HepG2 (cell line): ENCODE measurements around the gene AZU1. TPM values are rescaled to one million over a fixed set of nuclear protein-coding genes. Genes with fewer than 3 reads are reported as not detected.

Source experiments
- ATAC-seq: fragments of 200-7000 bp; cut with Tn5 transposase; 3 replicates; pipeline ENCODE4 v1.9.1; 2020; ENCODE audit warnings: mild to moderate bottlenecking, moderate library complexity
- BruUV-seq: library from RNA; stranded (reverse); fragments of 400-500 nt; replicated peaks from 2 replicates; lab custom pipeline; 2021; lab: Mats Ljungman, UMichigan
- CTCF ChIA-PET: fragments of 300-600 bp; formaldehyde crosslinking; extraction: SDS; loops from one replicate; lab custom pipeline; 2021; ENCODE audit warnings: low total read pairs, inconsistent platforms, low intra/inter-chr PET ratio; lab: Yijun Ruan, JAX
- POLR2A ChIA-PET: fragments of 350-600 bp; sonication (Branson Sonifier 250); formaldehyde crosslinking; loops from one replicate; lab custom pipeline; 2020; ENCODE audit warnings: antibody characterized with exemption, inconsistent platforms; lab: Yijun Ruan, JAX
- DNase-seq: peaks from one replicate; pipeline ENCODE4 v3.0.0-alpha.2; 2015; ENCODE audit warnings: low spot score
- FAIRE-seq: peaks from 3 replicates; lab custom pipeline; 2011; peaks lifted over from hg19 to GRCh38; lab: Jason Lieb, UNC
- H2AFZ ChIP-seq: one replicate; pipeline ENCODE4 v1.6.1; 2011; ENCODE audit warnings: low read length, inconsistent platforms
- H3K27ac ChIP-seq: fragments of 300-600 bp; 3 replicates; pipeline ENCODE4 v1.8.0; 2011; ENCODE audit warnings: mixed run types, mild to moderate bottlenecking, mixed read lengths, low read length, inconsistent platforms; ENCODE audit not compliant: insufficient read depth; ENCODE audit errors: extremely low read length
- H3K27me3 ChIP-seq, 2 experiments: fragments of 200-600 bp in 1 of 2; 2 replicates in 1 of 2; 3 replicates in 1 of 2; pipeline versions ENCODE4 v1.6.0 to v1.8.0; 2011; ENCODE audit warnings: low read length in 2 of 2, mild to moderate bottlenecking in 2 of 2, moderate library complexity in 2 of 2, inconsistent platforms in 1 of 2; ENCODE audit not compliant: insufficient read depth in 2 of 2, control insufficient read depth in 1 of 2
- H3K36me3 ChIP-seq, 2 experiments: fragments of 200-600 bp in 1 of 2; replicated peaks in 1 of 2; 2 replicates in 1 of 2; 3 replicates in 1 of 2; pipeline versions ENCODE4 v1.5.1 to v1.8.0; 2011; ENCODE audit warnings: low read length in 2 of 2, inconsistent platforms in 1 of 2; ENCODE audit not compliant: insufficient read depth in 2 of 2, control insufficient read depth in 1 of 2
- H3K4me1 ChIP-seq: 2 replicates; pipeline ENCODE4 v1.5.1; 2012; ENCODE audit warnings: low read length, inconsistent platforms; ENCODE audit not compliant: insufficient read depth
- H3K4me2 ChIP-seq: 2 replicates; pipeline ENCODE4 v1.6.0; 2011; ENCODE audit warnings: low read depth, low read length, inconsistent platforms
- H3K4me3 ChIP-seq, 3 experiments: fragments of 200-600 bp in 1 of 3; sonication (generic), shearing (Covaris generic) in 1 of 3; replicated peaks in 1 of 3; 2 replicates each; pipeline ENCODE4 v1.5.1; 2011 to 2016; ENCODE audit warnings: low read length in 3 of 3, inconsistent platforms in 2 of 3, low read depth in 2 of 3, mild to moderate bottlenecking in 2 of 3, control low read depth in 1 of 3, mixed read lengths in 1 of 3; ENCODE audit not compliant: insufficient read depth in 1 of 3
- H3K79me2 ChIP-seq: one replicate; pipeline ENCODE4 v1.6.1; 2011; ENCODE audit warnings: low read length, inconsistent platforms; ENCODE audit not compliant: insufficient read depth
- H3K9ac ChIP-seq: 2 replicates; pipeline ENCODE4 v1.6.0; 2011; ENCODE audit warnings: mild to moderate bottlenecking, low read depth, low read length, inconsistent platforms; ENCODE audit not compliant: insufficient read depth
- H3K9me3 ChIP-seq: 2 replicates; pipeline ENCODE4 v1.5.1; 2012; ENCODE audit warnings: mild to moderate bottlenecking, low read length
- H4K20me1 ChIP-seq: 2 replicates; pipeline ENCODE4 v1.6.0; 2011; ENCODE audit warnings: inconsistent platforms, mild to moderate bottlenecking, low read length, moderate library complexity; ENCODE audit not compliant: insufficient read depth
- AGO2 ChIP-seq: fragments of 200-400 bp; formaldehyde crosslinking; optimal IDR thresholded peaks from 2 replicates; pipeline ENCODE3; 2017; ENCODE audit warnings: mild to moderate bottlenecking, low read depth, low read length, moderate library complexity
- CEBPB ChIP-seq: IDR thresholded peaks from 2 replicates; pipeline ENCODE4 v1.6.1; 2011; ENCODE audit warnings: low read depth, low read length, improper control_type of control experiment, borderline replicate concordance
- FOXK1 ChIP-seq: sonication (generic); formaldehyde crosslinking; IDR thresholded peaks from 2 replicates; pipeline ENCODE4 v1.4.0; 2020; ENCODE audit warnings: low read depth, missing genetic modification reagents, borderline replicate concordance
- FOXM1 ChIP-seq: sonication (generic); formaldehyde crosslinking; IDR thresholded peaks from 2 replicates; pipeline ENCODE4 v1.5.0; 2020; ENCODE audit warnings: missing genetic modification reagents
- HNRNPL ChIP-seq: fragments of 200-400 bp; formaldehyde crosslinking; IDR thresholded peaks from 2 replicates; pipeline ENCODE4 v1.6.1; 2017; ENCODE audit warnings: mild to moderate bottlenecking, low read depth, low read length
- RAD51 ChIP-seq: fragments of 450-650 bp; IDR thresholded peaks from 2 replicates; pipeline ENCODE4 v1.6.1; 2016; ENCODE audit warnings: borderline replicate concordance
- RBFOX2 ChIP-seq: fragments of 200-400 bp; formaldehyde crosslinking; IDR thresholded peaks from 2 replicates; pipeline ENCODE4 v1.6.1; 2017; ENCODE audit warnings: low read depth, mild to moderate bottlenecking, low read length
- RFX5 ChIP-seq: IDR thresholded peaks from 2 replicates; pipeline ENCODE4 v1.6.1; 2011; ENCODE audit warnings: low read depth, low read length, improper control_type of control experiment
- SMAD3 ChIP-seq: sonication (generic); formaldehyde crosslinking; IDR thresholded peaks from 2 replicates; pipeline ENCODE4 v1.4.0; 2020; ENCODE audit warnings: missing genetic modification reagents
- TEAD3 ChIP-seq: optimal IDR thresholded peaks from 2 replicates; pipeline ENCODE3; 2016; ENCODE audit warnings: borderline replicate concordance
- ZIK1 ChIP-seq: sonication (generic); formaldehyde crosslinking; IDR thresholded peaks from 2 replicates; pipeline ENCODE4 v1.5.0; 2020; ENCODE audit warnings: mild to moderate bottlenecking, low read depth, missing genetic modification reagents, borderline replicate concordance
- ZNF569 ChIP-seq: sonication (generic); formaldehyde crosslinking; IDR thresholded peaks from 2 replicates; pipeline ENCODE4 v1.5.0; 2020; ENCODE audit warnings: mild to moderate bottlenecking, missing genetic modification reagents, moderate library complexity, borderline replicate concordance
- ZNF605 ChIP-seq: sonication (generic); formaldehyde crosslinking; IDR thresholded peaks from 2 replicates; pipeline ENCODE4 v1.8.0; 2022; ENCODE audit warnings: mild to moderate bottlenecking, missing genetic modification reagents
- WGBS: methylation state at CpG from one replicate; pipeline ENCODE4 v1.1.6; 2017; ENCODE audit warnings: low lambda C conversion rate; 5-methylcytosine and 5-hydroxymethylcytosine counted together
- in situ Hi-C: cut with HindIII; loops from 2 replicates; pipeline ENCODE4 v1.10.0; 2017; ENCODE audit warnings: low pct_unique_long_range_greater_than_20kb; ENCODE audit not compliant: extremely low pct_ligation_motif_present
- intact Hi-C: fragments of 100-400 bp; cut with micrococcal nuclease; formaldehyde crosslinking; loops from one replicate; pipeline ENCODE4 v1.10.0; 2022; ENCODE audit not compliant: unreplicated experiment
- polyA plus RNA-seq, 8 experiments: library from polyadenylated mRNA; depleted of rRNA in 3 of 8; stranded (reverse) in 7 of 8; unstranded in 1 of 8; fragments of >200 nt; fragmentation: Illumina TruSeq in 4 of 8; extraction: Trizol in 4 of 8; gene quantifications; 2 replicates each; pipeline versions ENCODE4 v1.2.1 to v1.2.3, GENCODE V29; 2011 to 2016; ENCODE audit warnings: low read depth in 4 of 8, missing spikeins in 1 of 8, mixed read lengths in 1 of 8; ENCODE audit not compliant: insufficient read depth in 1 of 8
- total RNA-seq, 5 experiments: library from RNA; depleted of rRNA; stranded (reverse); fragments of >200 nt; fragmentation: Illumina TruSeq; extraction: Trizol; gene quantifications; 2 replicates each; pipeline ENCODE4 v1.2.3, GENCODE V29; 2016; ENCODE audit warnings: low read depth in 1 of 5
- TF ChIP-seq, protein P1 (sequence below): sonication (generic); formaldehyde crosslinking; conservative IDR thresholded peaks from 2 replicates; pipeline ENCODE4 v1.8.0; 2022; ENCODE audit warnings: low read depth, missing genetic modification reagents
- TF ChIP-seq, protein P2 (sequence below): sonication (generic); formaldehyde crosslinking; conservative IDR thresholded peaks from 2 replicates; pipeline ENCODE4 v1.8.0; 2022; ENCODE audit warnings: mild to moderate bottlenecking, moderate library complexity, missing genetic modification reagents
- TF ChIP-seq, protein P3 (sequence below): IDR thresholded peaks from 2 replicates; pipeline ENCODE4 v1.4.0; 2020; ENCODE audit warnings: mild to moderate bottlenecking, missing genetic modification reagents

The AZU1 gene
- total and polyA plus RNA-seq, 2 of the 13 experiments (the other 11 are each of a cell fraction or from before 2014, with no cell fraction given): not detected

DNA sequence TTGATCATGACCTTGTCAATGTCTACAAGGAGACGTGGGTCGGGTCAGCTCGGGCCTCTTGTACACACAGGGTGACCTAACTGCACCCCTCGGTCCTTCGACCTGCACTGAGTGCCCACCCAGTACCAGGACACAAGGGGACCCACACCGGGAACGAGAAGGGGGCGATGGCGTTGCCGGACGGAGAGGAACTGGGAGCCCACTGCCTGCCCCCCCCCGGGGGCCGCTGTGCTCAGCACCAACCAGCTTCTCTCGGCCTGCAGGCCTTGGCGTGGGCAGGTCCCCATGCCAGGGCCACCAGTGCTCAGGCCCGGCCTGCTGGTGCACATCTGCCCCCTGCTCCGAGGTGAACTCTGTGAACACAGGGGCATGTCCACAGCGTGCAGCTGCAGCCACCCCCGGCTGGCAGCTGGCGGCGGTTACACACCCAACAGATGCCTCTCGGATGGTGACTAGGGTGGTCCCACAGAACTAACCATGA, 46.0 kb downstream of the AZU1 start:
- DNase-seq (no peak), ATAC-seq (no peak), FAIRE-seq (no peak)
- no peaks in the 10 kb centered on the region for H3K4me1 ChIP-seq
- in situ Hi-C loops (no loop called here), intact Hi-C loops (no loop called here)
- 95% methylated on average over 4 of the region's 22 CpGs for WGBS
- no TSS peak for BruUV-seq
- no peak overlapping the region for H3K4me2 ChIP-seq
- ChIA-PET CTCF (no interaction called here), POLR2A (no interaction called here)
- no peak overlapping the region for H3K27ac ChIP-seq
- H3K27me3 ChIP-seq: no peaks in the 10 kb centered on the region
- no peaks in the 10 kb centered on the region for H3K9me3 ChIP-seq
- no peak overlapping the region for H3K4me3 ChIP-seq
- TF ChIP-seq SMAD3 (CRISPR knock-in tag) (no peak), RBFOX2 (0 out of 2 replicates have a peak, but pooled peaks have one; percentile 15), ZNF605 (CRISPR knock-in tag) (no peak), CEBPB (no peak), ZIK1 (no peak), FOXK1 (CRISPR knock-in tag) (no peak), RAD51 (no peak), HNRNPL (0 out of 2 replicates have a peak, but pooled peaks have one; percentile 36), RFX5 (no peak), FOXM1 (CRISPR knock-in tag) (no peak), AGO2 (peak; percentile 72), TEAD3 (CRISPR knock-in tag) (no peak), ZNF569 (CRISPR knock-in tag) (no peak)
- TF ChIP-seq, protein P1, sequence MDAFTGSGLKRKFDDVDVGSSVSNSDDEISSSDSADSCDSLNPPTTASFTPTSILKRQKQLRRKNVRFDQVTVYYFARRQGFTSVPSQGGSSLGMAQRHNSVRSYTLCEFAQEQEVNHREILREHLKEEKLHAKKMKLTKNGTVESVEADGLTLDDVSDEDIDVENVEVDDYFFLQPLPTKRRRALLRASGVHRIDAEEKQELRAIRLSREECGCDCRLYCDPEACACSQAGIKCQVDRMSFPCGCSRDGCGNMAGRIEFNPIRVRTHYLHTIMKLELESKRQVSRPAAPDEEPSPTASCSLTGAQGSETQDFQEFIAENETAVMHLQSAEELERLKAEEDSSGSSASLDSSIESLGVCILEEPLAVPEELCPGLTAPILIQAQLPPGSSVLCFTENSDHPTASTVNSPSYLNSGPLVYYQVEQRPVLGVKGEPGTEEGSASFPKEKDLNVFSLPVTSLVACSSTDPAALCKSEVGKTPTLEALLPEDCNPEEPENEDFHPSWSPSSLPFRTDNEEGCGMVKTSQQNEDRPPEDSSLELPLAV (CRISPR knock-in tag): no peak
- TF ChIP-seq, protein P2, sequence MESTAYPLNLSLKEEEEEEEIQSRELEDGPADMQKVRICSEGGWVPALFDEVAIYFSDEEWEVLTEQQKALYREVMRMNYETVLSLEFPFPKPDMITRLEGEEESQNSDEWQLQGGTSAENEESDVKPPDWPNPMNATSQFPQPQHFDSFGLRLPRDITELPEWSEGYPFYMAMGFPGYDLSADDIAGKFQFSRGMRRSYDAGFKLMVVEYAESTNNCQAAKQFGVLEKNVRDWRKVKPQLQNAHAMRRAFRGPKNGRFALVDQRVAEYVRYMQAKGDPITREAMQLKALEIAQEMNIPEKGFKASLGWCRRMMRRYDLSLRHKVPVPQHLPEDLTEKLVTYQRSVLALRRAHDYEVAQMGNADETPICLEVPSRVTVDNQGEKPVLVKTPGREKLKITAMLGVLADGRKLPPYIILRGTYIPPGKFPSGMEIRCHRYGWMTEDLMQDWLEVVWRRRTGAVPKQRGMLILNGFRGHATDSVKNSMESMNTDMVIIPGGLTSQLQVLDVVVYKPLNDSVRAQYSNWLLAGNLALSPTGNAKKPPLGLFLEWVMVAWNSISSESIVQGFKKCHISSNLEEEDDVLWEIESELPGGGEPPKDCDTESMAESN (CRISPR knock-in tag): no peak
- TF ChIP-seq, protein P3, sequence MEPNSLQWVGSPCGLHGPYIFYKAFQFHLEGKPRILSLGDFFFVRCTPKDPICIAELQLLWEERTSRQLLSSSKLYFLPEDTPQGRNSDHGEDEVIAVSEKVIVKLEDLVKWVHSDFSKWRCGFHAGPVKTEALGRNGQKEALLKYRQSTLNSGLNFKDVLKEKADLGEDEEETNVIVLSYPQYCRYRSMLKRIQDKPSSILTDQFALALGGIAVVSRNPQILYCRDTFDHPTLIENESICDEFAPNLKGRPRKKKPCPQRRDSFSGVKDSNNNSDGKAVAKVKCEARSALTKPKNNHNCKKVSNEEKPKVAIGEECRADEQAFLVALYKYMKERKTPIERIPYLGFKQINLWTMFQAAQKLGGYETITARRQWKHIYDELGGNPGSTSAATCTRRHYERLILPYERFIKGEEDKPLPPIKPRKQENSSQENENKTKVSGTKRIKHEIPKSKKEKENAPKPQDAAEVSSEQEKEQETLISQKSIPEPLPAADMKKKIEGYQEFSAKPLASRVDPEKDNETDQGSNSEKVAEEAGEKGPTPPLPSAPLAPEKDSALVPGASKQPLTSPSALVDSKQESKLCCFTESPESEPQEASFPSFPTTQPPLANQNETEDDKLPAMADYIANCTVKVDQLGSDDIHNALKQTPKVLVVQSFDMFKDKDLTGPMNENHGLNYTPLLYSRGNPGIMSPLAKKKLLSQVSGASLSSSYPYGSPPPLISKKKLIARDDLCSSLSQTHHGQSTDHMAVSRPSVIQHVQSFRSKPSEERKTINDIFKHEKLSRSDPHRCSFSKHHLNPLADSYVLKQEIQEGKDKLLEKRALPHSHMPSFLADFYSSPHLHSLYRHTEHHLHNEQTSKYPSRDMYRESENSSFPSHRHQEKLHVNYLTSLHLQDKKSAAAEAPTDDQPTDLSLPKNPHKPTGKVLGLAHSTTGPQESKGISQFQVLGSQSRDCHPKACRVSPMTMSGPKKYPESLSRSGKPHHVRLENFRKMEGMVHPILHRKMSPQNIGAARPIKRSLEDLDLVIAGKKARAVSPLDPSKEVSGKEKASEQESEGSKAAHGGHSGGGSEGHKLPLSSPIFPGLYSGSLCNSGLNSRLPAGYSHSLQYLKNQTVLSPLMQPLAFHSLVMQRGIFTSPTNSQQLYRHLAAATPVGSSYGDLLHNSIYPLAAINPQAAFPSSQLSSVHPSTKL: no peak
- H3K79me2 ChIP-seq: no peaks in the 10 kb centered on the region
- H3K36me3 ChIP-seq: peaks cover under 1 to 5% of the 10 kb centered on the region in 2 experiments; a peak in 3 of 5 replicates
- H4K20me1 ChIP-seq: no peaks in the 10 kb centered on the region
- no peak overlapping the region for H2AFZ ChIP-seq
- no peak overlapping the region for H3K9ac ChIP-seq
